Fibroblast of lung (primary cell): ENCODE measurements around the gene TRIM41.

ENCODE experiments used
- CTCF ChIP-seq, 2 donors: IDR thresholded peaks in 1 of 2; conservative IDR thresholded peaks in 1 of 2; 1 replicate in 1 of 2; 2 replicates in 1 of 2; pipeline ENCODE4 v1.5.1; 2011 to 2012; ENCODE audit warnings: low read length in 2 of 2, control low read depth in 1 of 2, inconsistent platforms in 1 of 2, low read depth in 1 of 2, mild to moderate bottlenecking in 1 of 2
- EZH2 ChIP-seq: IDR thresholded peaks from 2 replicates; pipeline ENCODE4 v1.5.1; 2012; ENCODE audit warnings: low read length, control low read depth, mild to moderate bottlenecking; ENCODE audit errors: missing control alignments

GRCh38 chr5:181220178-181220515 lies 2.9 kb upstream of the TRIM41 start:
- TF ChIP-seq CTCF (conservative IDR thresholded peaks at IDR 0.05 in 1 of 2, IDR thresholded peaks at IDR 0.05 in 1 of 2; ENCODE audit: low read depth in 1 of 2, low read length in 2 of 2) = no peak
- TF ChIP-seq EZH2 = no peak
